ENCODE data around the gene TTC39C.

TTC39C gene

GRCh38 chr18:24051031-24051947 lies 36.7 kb downstream of the TTC39C start:
- TF ChIP-seq CTCF (conservative IDR thresholded peaks at IDR 0.05): no peak
- H3K27ac ChIP-seq: peak overlapping the region; percentile 90

- no peak for TF ChIP-seq CTCF (conservative IDR thresholded peaks at IDR 0.05)
- peak overlapping the region; percentile 90 for H3K27ac ChIP-seq
These were observed 37.5 kb downstream of the TTC39C start for GRCh38 chr18:24052053-24052452.

GRCh38 chr18:24053211-24053610 lies 38.7 kb downstream of the TTC39C start:
- TF ChIP-seq CTCF (conservative IDR thresholded peaks at IDR 0.05): no peak
- 0 out of 2 replicates have a peak overlapping the region, but pooled peaks have one; percentile 90 for H3K27ac ChIP-seq

GRCh38 chr18:24054130-24054529 lies 39.6 kb downstream of the TTC39C start:
- no peak for TF ChIP-seq CTCF (conservative IDR thresholded peaks at IDR 0.05)
- H3K27ac ChIP-seq: no peak overlapping the region

- no peak for TF ChIP-seq CTCF (conservative IDR thresholded peaks at IDR 0.05)
- H3K27ac ChIP-seq: no peak overlapping the region
These were observed 40.7 kb downstream of the TTC39C start for GRCh38 chr18:24055009-24055804.

GRCh38 chr18:24055878-24056277 lies 41.3 kb downstream of the TTC39C start:
- no peak for TF ChIP-seq CTCF (conservative IDR thresholded peaks at IDR 0.05)

GRCh38 chr18:24056506-24056905 lies 42.0 kb downstream of the TTC39C start:
- H3K27ac ChIP-seq: no peak overlapping the region
- no peak for TF ChIP-seq CTCF (conservative IDR thresholded peaks at IDR 0.05)

More at GRCh38 chr18:24055878-24056277, 41.3 kb downstream of the TTC39C start:
- H3K27ac ChIP-seq: no peak overlapping the region
